Endometrial microvascular endothelial cells (primary cell): ENCODE data around the gene NFKBIA. TPM values are rescaled to one million over a fixed set of nuclear protein-coding genes. Genes with fewer than 3 reads are reported as not detected.
"Not testable (repeated sequence)": the region's sequence is repeated elsewhere in the genome, so short reads cannot be mapped to it uniquely, and the experiment has no call there.

ENCODE experiments used
- in situ Hi-C: cut with HindIII; loops from 2 replicates; pipeline ENCODE4 v1.10.0; 2017; ENCODE audit warnings: low sequenced_read_pairs, low pct_unique_long_range_greater_than_20kb; ENCODE audit errors: inconsistent ontology term
- total RNA-seq: library from RNA; depleted of rRNA; stranded (reverse); fragments of >200 nt; gene quantifications from one replicate; pipeline ENCODE4 v1.2.3, GENCODE V29; 2015; ENCODE audit errors: inconsistent ontology term

Gene NFKBIA
- 103 TPM for total RNA-seq

- in situ Hi-C loops = loop anchor here (10.0 kb wide), 3 partner anchors 60 to 280 kb away; partner anchors contain the start of genes PPP2R3C and PRORP
Measured at GRCh38 chr14:35404449-35405303, at the start of gene NFKBIA. NFKBIA (minus strand) TSS chr14:35404749; CDS start chr14:35404644, 105 bp downstream.

GRCh38 chr14:35446450-35446849 lies 41.9 kb upstream of the NFKBIA start:
- in situ Hi-C loops = no loop called here

GRCh38 chr14:35444104-35444503 lies 39.6 kb upstream of the NFKBIA start:
- in situ Hi-C loops = no loop called here

- in situ Hi-C loops = no loop called here
Measured at GRCh38 chr14:35441160-35441559, 36.6 kb upstream of the NFKBIA start.

- in situ Hi-C loops = no loop called here
Measured at GRCh38 chr14:35438910-35439713, 34.6 kb upstream of the NFKBIA start.

- in situ Hi-C loops = not testable (repeated sequence)
Measured at GRCh38 chr14:35438492-35438891, 33.9 kb upstream of the NFKBIA start.

- in situ Hi-C loops = no loop called here
Measured at GRCh38 chr14:35435177-35435576, 30.6 kb upstream of the NFKBIA start.

GRCh38 chr14:35433826-35434225 lies 29.3 kb upstream of the NFKBIA start:
- in situ Hi-C loops = no loop called here

GRCh38 chr14:35430459-35431199 lies 26.1 kb upstream of the NFKBIA start:
- in situ Hi-C loops = no loop called here

- in situ Hi-C loops = loop anchor here (10.0 kb wide), 1 partner anchor 255 kb away; no protein-coding TSS in a partner anchor
Measured at GRCh38 chr14:35429951-35430350, 25.4 kb upstream of the NFKBIA start.

GRCh38 chr14:35425850-35426249 lies 21.3 kb upstream of the NFKBIA start:
- in situ Hi-C loops = loop anchor here (10.0 kb wide), 1 partner anchor 259 kb away; no protein-coding TSS in a partner anchor

GRCh38 chr14:35423621-35424020 lies 19.1 kb upstream of the NFKBIA start:
- in situ Hi-C loops = loop anchor here (10.0 kb wide), 1 partner anchor 261 kb away; no protein-coding TSS in a partner anchor

GRCh38 chr14:35420036-35420811 lies 15.7 kb upstream of the NFKBIA start:
- in situ Hi-C loops = loop anchor here (10.0 kb wide), 1 partner anchor 265 kb away; no protein-coding TSS in a partner anchor

- in situ Hi-C loops = no loop called here
Measured at GRCh38 chr14:35419429-35419841, 14.9 kb upstream of the NFKBIA start.

GRCh38 chr14:35418093-35418492 lies 13.5 kb upstream of the NFKBIA start:
- in situ Hi-C loops = no loop called here

- in situ Hi-C loops = no loop called here
Measured at GRCh38 chr14:35416108-35416750, 11.7 kb upstream of the NFKBIA start.

GRCh38 chr14:35414365-35414764 lies 9.8 kb upstream of the NFKBIA start:
- in situ Hi-C loops = no loop called here
